H1 (cell line): ENCODE results near the gene TAP2. TPM values are rescaled to one million over a fixed set of nuclear protein-coding genes. Genes with fewer than 3 reads are reported as not detected.

Experiments used
- CTCF ChIA-PET: fragments of 300-600 bp; sonication (Branson Sonifier 250); formaldehyde crosslinking; loops from one replicate; lab custom pipeline; 2021; ENCODE audit not compliant: partially characterized antibody; lab: Charles Lee
- POLR2A ChIA-PET: fragments of 300-600 bp; sonication (Branson Sonifier 250); formaldehyde crosslinking; loops from one replicate; lab custom pipeline; 2021; ENCODE audit warnings: inconsistent platforms; ENCODE audit not compliant: partially characterized antibody; lab: Charles Lee
- DNase-seq, 2 experiments: peaks; one replicate each; pipeline versions ENCODE4 v3.0.0 to v3.0.0-alpha.2; 2010 to 2022; ENCODE audit warnings: low spot score in 2 of 2, low read depth in 1 of 2, mixed read lengths in 1 of 2
- FAIRE-seq: peaks from 2 replicates; lab custom pipeline; 2011; peaks lifted over from hg19 to GRCh38; lab: Jason Lieb, UNC
- H2AFZ ChIP-seq: 2 replicates; pipeline ENCODE4 v1.8.1; 2012; ENCODE audit warnings: low read length, inconsistent platforms
- H2AK5ac ChIP-seq: 2 replicates; pipeline ENCODE4 v1.6.1; 2013; ENCODE audit warnings: low read depth, low read length
- H2BK120ac ChIP-seq: replicated peaks from 2 replicates; pipeline ENCODE3; 2013; ENCODE audit warnings: low read depth, low read length, inconsistent platforms
- H2BK12ac ChIP-seq: 2 replicates; pipeline ENCODE4 v1.6.1; 2013; ENCODE audit warnings: low read depth, low read length
- H2BK15ac ChIP-seq: 2 replicates; pipeline ENCODE4 v1.6.1; 2013; ENCODE audit warnings: low read length
- H2BK20ac ChIP-seq: 2 replicates; pipeline ENCODE4 v1.6.1; 2013; ENCODE audit warnings: low read length
- H2BK5ac ChIP-seq: 2 replicates; pipeline ENCODE4 v1.6.1; 2013; ENCODE audit warnings: low read depth, low read length
- H3K14ac ChIP-seq: 2 replicates; pipeline ENCODE4 v1.6.1; 2013; ENCODE audit warnings: inconsistent platforms; ENCODE audit not compliant: insufficient read length
- H3K18ac ChIP-seq: 2 replicates; pipeline ENCODE4 v1.6.1; 2013; ENCODE audit warnings: low read length; ENCODE audit errors: extremely low read depth
- H3K23ac ChIP-seq: 2 replicates; pipeline ENCODE4 v1.6.1; 2013; ENCODE audit warnings: inconsistent platforms; ENCODE audit not compliant: insufficient read length
- H3K23me2 ChIP-seq: 2 replicates; pipeline ENCODE4 v1.6.1; 2013; ENCODE audit warnings: low read depth, low read length
- H3K27ac ChIP-seq: 2 replicates; pipeline ENCODE4 v1.6.1; 2011; ENCODE audit warnings: low read depth, low read length, inconsistent platforms
- H3K27me3 ChIP-seq, 4 experiments: replicated peaks in 1 of 4; 1 replicate in 1 of 4; 2 replicates in 3 of 4; pipeline versions ENCODE4 v1.6.1 to v1.8.1; 2011 to 2013; ENCODE audit warnings: low read length in 3 of 4, mild to moderate bottlenecking in 3 of 4, inconsistent platforms in 2 of 4, mixed read lengths in 2 of 4, moderate library complexity in 1 of 4; ENCODE audit not compliant: control insufficient read depth in 3 of 4, insufficient read depth in 3 of 4; ENCODE audit errors: extremely low read depth in 1 of 4
- H3K36me3 ChIP-seq, 4 experiments: 2 replicates each; pipeline versions ENCODE4 v1.6.1 to v1.8.1; 2011 to 2013; ENCODE audit warnings: mild to moderate bottlenecking in 4 of 4, low read length in 3 of 4, moderate library complexity in 2 of 4, control low read depth in 1 of 4, inconsistent platforms in 1 of 4; ENCODE audit not compliant: insufficient read depth in 4 of 4, control insufficient read depth in 2 of 4
- H3K4ac ChIP-seq: replicated peaks from 2 replicates; pipeline ENCODE3; 2013; ENCODE audit warnings: low read length, low read depth, mixed read lengths, inconsistent platforms; ENCODE audit not compliant: insufficient read length
- H3K4me1 ChIP-seq, 4 experiments: replicated peaks in 1 of 4; 1 replicate in 1 of 4; 2 replicates in 3 of 4; pipeline versions ENCODE4 v1.6.1 to v1.8.1; 2011 to 2013; ENCODE audit warnings: low read length in 3 of 4, inconsistent platforms in 2 of 4, mixed read lengths in 1 of 4; ENCODE audit not compliant: insufficient read depth in 4 of 4, control insufficient read depth in 3 of 4
- H3K4me2 ChIP-seq, 2 experiments: 2 replicates each; pipeline versions ENCODE4 v1.6.1 to v1.8.1; 2011 to 2013; ENCODE audit warnings: low read depth in 2 of 2, low read length in 2 of 2, control low read depth in 1 of 2, inconsistent platforms in 1 of 2, mild to moderate bottlenecking in 1 of 2; ENCODE audit not compliant: insufficient read depth in 1 of 2
- H3K4me3 ChIP-seq, 4 experiments: fragments of 200-600, 300-600 bp in 1 of 4; sonication (generic), shearing (Covaris generic), sonication (Bioruptor Twin) in 1 of 4; 2 replicates each; pipeline versions ENCODE4 v1.5.1 to v1.8.1; 2011 to 2016; ENCODE audit warnings: low read length in 4 of 4, low read depth in 3 of 4, control low read depth in 2 of 4, inconsistent platforms in 2 of 4, mild to moderate bottlenecking in 2 of 4, mixed read lengths in 1 of 4, moderate library complexity in 1 of 4; ENCODE audit not compliant: insufficient read depth in 2 of 4; ENCODE audit errors: extremely low read depth in 1 of 4
- H3K56ac ChIP-seq: replicated peaks from 2 replicates; pipeline ENCODE3; 2013; ENCODE audit warnings: low read depth, mild to moderate bottlenecking, mixed read lengths, low read length, inconsistent platforms; ENCODE audit not compliant: insufficient read length
- H3K79me1 ChIP-seq: 2 replicates; pipeline ENCODE4 v1.6.1; 2013; ENCODE audit warnings: low read depth, low read length, control low read depth
- H3K79me2 ChIP-seq, 2 experiments: 2 replicates each; pipeline versions ENCODE4 v1.6.1 to v1.8.1; 2012 to 2013; ENCODE audit warnings: low read length in 2 of 2, mild to moderate bottlenecking in 2 of 2, inconsistent platforms in 1 of 2; ENCODE audit not compliant: insufficient read depth in 2 of 2, control insufficient read depth in 1 of 2
- H3K9ac ChIP-seq, 4 experiments: replicated peaks in 1 of 4; 1 replicate in 1 of 4; 2 replicates in 3 of 4; pipeline versions ENCODE4 v1.6.1 to v1.8.1; 2011 to 2013; ENCODE audit warnings: low read depth in 3 of 4, low read length in 3 of 4, control low read depth in 2 of 4, mild to moderate bottlenecking in 2 of 4, moderate library complexity in 2 of 4, inconsistent platforms in 1 of 4; ENCODE audit errors: extremely low read depth in 1 of 4
- H3K9me3 ChIP-seq, 2 experiments: 2 replicates each; pipeline versions ENCODE4 v1.6.1 to v1.8.1; 2012 to 2013; ENCODE audit warnings: mild to moderate bottlenecking in 2 of 2, moderate library complexity in 2 of 2, control low read depth in 1 of 2, inconsistent platforms in 1 of 2, low read depth in 1 of 2, low read length in 1 of 2, mixed read lengths in 1 of 2; ENCODE audit not compliant: insufficient read depth in 2 of 2
- H4K20me1 ChIP-seq, 2 experiments: replicated peaks in 1 of 2; 2 replicates each; pipeline versions ENCODE3 to v1.8.1; 2011 to 2013; ENCODE audit warnings: inconsistent platforms in 2 of 2, low read length in 2 of 2, mild to moderate bottlenecking in 1 of 2; ENCODE audit not compliant: insufficient read depth in 2 of 2, control insufficient read depth in 1 of 2
- H4K5ac ChIP-seq: 2 replicates; pipeline ENCODE4 v1.6.1; 2013; ENCODE audit warnings: low read length, low read depth, mixed read lengths, inconsistent platforms; ENCODE audit not compliant: insufficient read length
- H4K8ac ChIP-seq: 2 replicates; pipeline ENCODE4 v1.8.0; 2013; ENCODE audit warnings: mild to moderate bottlenecking, moderate library complexity, low read length, inconsistent platforms; ENCODE audit not compliant: insufficient read depth; ENCODE audit errors: extremely low read depth
- H4K91ac ChIP-seq: replicated peaks from 2 replicates; pipeline ENCODE3; 2013; ENCODE audit warnings: low read length, mixed read lengths, inconsistent platforms; ENCODE audit not compliant: insufficient read length
- ASH2L ChIP-seq: fragments of 200-600, 300-600 bp; sonication (generic); IDR thresholded peaks from one replicate; pipeline ENCODE4 v1.7.1; 2017; ENCODE audit warnings: low read length
- ATF2 ChIP-seq: IDR thresholded peaks from 2 replicates; pipeline ENCODE4 v1.6.1; 2012; ENCODE audit warnings: low read length, inconsistent platforms
- CEBPB ChIP-seq: IDR thresholded peaks from 2 replicates; pipeline ENCODE4 v1.6.1; 2012; ENCODE audit warnings: low read depth, low read length
- CHD1 ChIP-seq: IDR thresholded peaks from 2 replicates; pipeline ENCODE4 v1.6.1; 2012; ENCODE audit warnings: low read depth, low read length, improper control_type of control experiment
- EZH2 ChIP-seq: fragments of 200-600 bp; sonication (generic); IDR thresholded peaks from 2 replicates; pipeline ENCODE4 v1.7.1; 2012; ENCODE audit warnings: low read depth, mild to moderate bottlenecking, moderate library complexity, low read length, inconsistent platforms; ENCODE audit not compliant: severe bottlenecking
- GABPA ChIP-seq: IDR thresholded peaks from 2 replicates; pipeline ENCODE4 v1.6.1; 2011; ENCODE audit warnings: mild to moderate bottlenecking, low read length, moderate library complexity, borderline replicate concordance; ENCODE audit not compliant: insufficient read depth
- JUND ChIP-seq: IDR thresholded peaks from 2 replicates; pipeline ENCODE4 v1.6.1; 2011; ENCODE audit warnings: mild to moderate bottlenecking, improper control_type of control experiment, low read length
- MAFK ChIP-seq: IDR thresholded peaks from 2 replicates; pipeline ENCODE4 v1.6.1; 2012; ENCODE audit warnings: low read depth, mild to moderate bottlenecking, improper control_type of control experiment, low read length
- NANOG ChIP-seq: IDR thresholded peaks from 2 replicates; pipeline ENCODE4 v1.6.1; 2011; ENCODE audit warnings: low read length, low read depth, mild to moderate bottlenecking, inconsistent platforms; ENCODE audit not compliant: insufficient read depth, poor library complexity, severe bottlenecking
- RBBP5 ChIP-seq: IDR thresholded peaks from 2 replicates; pipeline ENCODE4 v1.7.1; 2012; ENCODE audit warnings: low read depth, mild to moderate bottlenecking, inconsistent platforms, low read length, moderate library complexity, borderline replicate concordance
- TBP ChIP-seq: IDR thresholded peaks from 2 replicates; pipeline ENCODE4 v1.6.1; 2011; ENCODE audit warnings: low read depth, low read length, improper control_type of control experiment
- WGBS, 2 experiments: shearing (Covaris generic) in 1 of 2; methylation state at CpG; one replicate each; pipeline versions ENCODE4 v1.1.6 to v1.1.7; 2013 to 2015; ENCODE audit warnings: low lambda C conversion rate in 2 of 2, mixed read lengths in 2 of 2, inconsistent platforms in 1 of 2, low coverage in 1 of 2, missing lambda C conversion rate in 1 of 2; ENCODE audit not compliant: insufficient replicate concordance in 2 of 2, insufficient coverage in 1 of 2, insufficient read length in 1 of 2; ENCODE audit errors: extremely low coverage in 1 of 2, missing lambda C conversion rate in 1 of 2; 5-methylcytosine and 5-hydroxymethylcytosine counted together
- polyA plus RNA-seq, 7 experiments: library from polyadenylated mRNA; depleted of rRNA in 3 of 7; stranded (reverse) in 5 of 7; unstranded in 2 of 7; fragments of >200 nt in 5 of 7; fragments of 200-250 nt in 2 of 7; gene quantifications; 1 replicate in 5 of 7; 2 replicates in 1 of 7; 4 replicates in 1 of 7; pipeline versions ENCODE4 v1.2.1 to v1.2.3, GENCODE V29; 2011 to 2013; ENCODE audit warnings: missing spikeins in 2 of 7, mixed read lengths in 2 of 7
- total RNA-seq: library from RNA; stranded (reverse); fragmentation: NEBNext Ultra II Directional; extraction: Animal tissue kit (Norgen Biotek cat#: 25700); gene quantifications from 2 replicates; pipeline ENCODE4 v1.2.1, GENCODE V29; 2021

TAP2 gene
- total and polyA plus RNA-seq, 2 of the 8 experiments (the other 6 are each of a cell fraction or from before 2014, with no cell fraction given): 11.3 to 27.2 TPM

DNA sequence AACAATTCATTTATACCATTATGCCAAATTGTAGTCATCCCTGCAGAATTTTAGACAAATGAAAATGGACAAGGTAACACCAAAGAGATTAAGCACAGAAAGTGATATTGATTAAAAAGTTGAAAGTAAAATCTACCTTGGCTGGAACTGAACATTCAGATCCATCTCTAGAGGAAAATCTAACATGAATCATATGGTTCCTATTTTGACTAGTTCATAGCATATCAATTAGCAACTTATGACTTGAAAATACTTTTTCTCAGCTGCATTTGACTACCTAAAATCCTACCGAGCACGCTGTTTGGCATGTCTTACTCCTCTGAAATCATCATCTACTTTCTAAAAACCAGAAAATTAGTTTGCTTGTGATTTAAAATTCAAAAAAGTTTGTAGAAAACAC is 38.1 kb upstream of the TAP2 start:
- TF ChIP-seq ASH2L (no peak), RBBP5 (no peak), CEBPB (no peak), TBP (no peak), MAFK (no peak), NANOG (no peak), EZH2 (no peak), ATF2 (no peak), JUND (no peak), GABPA (no peak), CHD1 (no peak)
- Histone ChIP-seq H2AK5ac (no peak overlapping the region), H3K56ac (no peak overlapping the region), H3K27ac (no peak overlapping the region), H3K4me2 (no peak overlapping the region), H2BK15ac (no peak overlapping the region), H3K27me3 (no peaks in the 10 kb centered on the region), H3K9ac (no peak overlapping the region), H3K4me3 (no peak overlapping the region), H2BK120ac (no peak overlapping the region), H3K18ac (no peak overlapping the region), H3K36me3 (no peaks in the 10 kb centered on the region), H3K23me2 (no peaks in the 10 kb centered on the region), H2AFZ (no peak overlapping the region), H3K79me1 (no peaks in the 10 kb centered on the region), H3K79me2 (no peaks in the 10 kb centered on the region), H4K20me1 (no peaks in the 10 kb centered on the region), H3K14ac (no peak overlapping the region), H2BK20ac (no peak overlapping the region), H3K4ac (no peak overlapping the region), H4K5ac (no peak overlapping the region), H4K8ac (no peak overlapping the region), H2BK5ac (no peak overlapping the region), H4K91ac (no peak overlapping the region), H2BK12ac (no peak overlapping the region), H3K4me1 (no peaks in the 10 kb centered on the region), H3K23ac (no peak overlapping the region), H3K9me3 (no peaks in the 10 kb centered on the region)
- POLR2A ChIA-PET: interaction anchor here (2.4 kb wide), 1 partner anchor 95 kb away, joined by 10 read pairs; no protein-coding TSS in a partner anchor
- CTCF ChIA-PET: interaction anchor here (0.9 to 1.6 kb wide), 2 partner anchors 9 to 57 kb away, joined by 4 to 7 read pairs; no protein-coding TSS in a partner anchor
- DNase-seq (no peak), FAIRE-seq (no peak)
- 82% methylated on average over 2 of the region's 2 CpGs; no CpG with 5 or more reads in 1 of the 2 experiments for WGBS, 2 experiments
